GM10847 (cell line): Measurements from ENCODE around the gene ARHGAP10.

Source experiments
- POLR2A ChIP-seq: IDR thresholded peaks from 2 replicates; pipeline ENCODE4 v1.6.1; 2011; ENCODE audit not compliant: insufficient read length; ENCODE audit errors: extremely low read depth

Gene ARHGAP10

DNA sequence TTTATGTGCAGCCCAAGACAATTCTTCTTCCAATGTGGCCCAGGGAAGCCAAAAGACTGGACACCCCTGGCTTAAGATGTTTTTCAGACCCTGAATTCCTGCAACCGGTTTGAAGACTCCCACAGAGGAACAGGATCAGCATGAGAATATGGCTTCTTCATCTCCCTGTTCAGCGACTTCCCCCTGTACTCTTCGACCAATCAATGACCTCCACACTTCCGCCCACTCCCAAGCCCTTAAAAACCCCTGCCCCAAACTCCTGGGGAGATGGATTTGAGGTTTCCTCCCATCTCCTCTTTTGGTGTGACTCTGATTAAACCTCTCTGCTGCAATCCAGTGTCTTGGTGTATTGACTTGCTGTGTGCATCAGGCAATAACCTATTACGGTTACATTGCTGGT is 365.9 kb downstream of the ARHGAP10 start:
- no peak for TF ChIP-seq POLR2A

DNA sequence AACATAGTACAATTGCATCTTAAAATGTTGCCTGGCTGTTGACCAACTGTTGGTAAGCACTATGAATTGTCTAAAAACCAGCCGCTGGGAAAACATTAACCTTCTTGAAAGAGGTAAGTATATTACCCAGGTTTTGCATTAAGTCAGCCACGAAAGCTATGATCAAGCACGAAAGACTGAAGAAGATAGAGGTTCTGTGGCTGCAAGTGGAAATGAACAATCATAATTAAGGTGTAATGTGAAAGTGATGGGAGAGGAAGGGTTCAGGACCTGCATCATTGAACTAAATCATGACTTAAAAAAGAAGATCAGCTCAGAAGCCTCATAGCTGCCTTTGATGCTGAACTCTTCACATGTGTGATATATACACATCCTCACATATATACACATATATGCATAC is 369.3 kb downstream of the ARHGAP10 start:
- no peak for TF ChIP-seq POLR2A

DNA sequence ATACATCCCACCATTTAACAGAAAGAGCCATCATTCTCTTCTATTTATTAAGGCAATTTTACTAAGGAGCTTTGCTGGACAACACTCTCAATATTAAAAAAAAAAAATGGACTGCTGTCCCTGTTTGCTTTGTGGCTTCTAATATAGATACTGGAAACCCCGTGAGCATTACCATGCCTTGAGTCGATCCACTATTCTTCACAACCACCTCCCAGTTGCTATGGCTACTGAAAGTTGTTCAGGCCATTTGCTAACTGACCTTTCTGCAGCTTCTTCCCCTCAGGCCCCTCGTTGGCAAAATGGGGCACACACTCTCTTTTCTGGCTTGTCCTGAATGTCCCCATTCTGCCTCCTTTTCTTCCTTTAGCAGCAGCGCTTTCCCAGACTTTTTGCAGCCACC is 369.9 kb downstream of the ARHGAP10 start:
- TF ChIP-seq POLR2A = no peak

DNA sequence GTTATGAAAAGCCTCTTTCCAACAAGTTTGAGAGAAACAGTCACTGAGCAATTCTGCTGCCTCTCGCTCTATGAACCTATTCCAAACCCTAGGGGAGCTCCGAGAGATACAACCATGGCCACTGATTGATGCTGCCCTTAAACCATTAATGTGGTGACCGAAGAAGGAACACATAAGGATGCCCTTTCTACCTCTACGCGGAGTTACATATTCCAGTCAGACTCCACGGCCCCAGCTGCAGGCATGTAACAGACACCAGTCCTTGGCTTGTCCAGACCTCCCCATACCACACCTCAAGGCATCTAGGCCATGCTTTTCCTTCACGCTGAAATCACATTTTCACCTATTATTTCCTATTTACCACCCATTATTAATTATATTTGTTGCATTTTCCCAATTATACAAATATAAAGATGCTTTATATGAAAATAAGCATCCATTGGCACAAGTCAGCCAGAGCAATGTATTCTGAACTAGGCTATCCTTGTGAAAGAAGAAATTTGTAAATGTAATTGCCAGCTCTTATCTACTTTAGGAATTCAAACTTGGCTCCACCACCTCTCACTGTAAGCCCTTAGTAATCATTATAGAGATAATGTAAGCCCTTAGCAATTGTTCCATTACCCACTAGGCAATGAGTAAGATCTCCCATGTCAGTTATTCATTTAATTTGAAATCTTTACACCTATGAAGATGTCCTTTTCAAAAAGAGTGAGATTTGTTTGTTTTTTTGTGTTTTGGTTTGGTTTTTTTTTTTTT is 371.9 kb downstream of the ARHGAP10 start:
- no peak for TF ChIP-seq POLR2A

DNA sequence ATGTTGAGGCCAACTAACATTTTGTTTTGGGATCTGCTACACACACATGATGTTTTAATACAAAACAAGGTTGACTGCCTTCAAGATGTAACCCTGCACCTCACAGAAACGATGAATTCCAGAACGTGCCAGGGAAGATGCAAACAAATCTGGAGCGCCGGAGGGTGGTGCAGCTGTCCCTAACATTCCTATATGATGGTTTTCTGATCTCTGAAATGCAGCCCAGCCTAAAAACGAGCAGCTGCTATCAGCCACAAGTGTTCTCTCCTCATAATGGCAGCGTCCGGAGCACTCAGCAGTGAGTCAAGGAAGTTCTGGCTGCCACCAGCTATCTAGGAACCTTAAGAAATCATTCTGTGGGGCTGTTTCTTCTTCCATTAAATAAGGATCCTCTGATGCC is 376.9 kb downstream of the ARHGAP10 start:
- TF ChIP-seq POLR2A = no peak

DNA sequence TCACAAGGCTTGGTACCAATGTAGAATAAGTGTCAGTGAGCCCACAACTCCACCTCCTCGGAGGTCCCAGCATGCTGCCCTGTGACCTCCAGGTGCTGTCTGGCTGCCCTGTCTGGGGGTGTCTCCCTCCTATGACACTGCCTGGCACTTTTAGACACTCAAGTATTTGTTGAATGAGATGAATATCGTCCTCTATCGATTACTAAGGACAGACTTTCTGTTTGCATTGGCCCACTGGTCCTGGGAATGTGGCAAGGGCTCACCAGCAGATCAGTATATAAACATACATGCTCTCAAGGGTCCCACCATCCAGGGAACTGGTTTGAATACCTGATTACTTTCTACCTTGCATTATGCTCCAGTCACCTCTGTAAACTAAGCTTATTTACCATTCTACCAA is 377.3 kb downstream of the ARHGAP10 start:
- no peak for TF ChIP-seq POLR2A

DNA sequence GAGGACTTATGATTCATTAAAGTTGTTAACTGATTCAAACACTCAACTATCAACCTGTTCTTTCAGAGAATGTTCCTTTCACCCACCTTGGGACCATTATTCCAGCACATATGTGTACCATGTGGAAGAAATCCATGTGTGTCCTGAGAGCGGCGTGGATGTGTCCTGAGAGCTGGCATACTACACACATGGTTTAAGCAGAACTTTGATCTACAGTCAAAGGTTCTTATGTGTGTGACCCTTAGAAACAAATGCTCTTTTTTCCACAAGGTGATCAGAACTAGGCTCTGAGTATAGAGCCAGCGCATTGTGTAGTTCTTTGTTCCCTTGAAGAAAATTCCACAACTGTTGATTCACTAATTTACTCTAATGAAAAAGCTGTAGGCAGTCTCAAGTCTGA is 378.3 kb downstream of the ARHGAP10 start:
- TF ChIP-seq POLR2A = no peak

DNA sequence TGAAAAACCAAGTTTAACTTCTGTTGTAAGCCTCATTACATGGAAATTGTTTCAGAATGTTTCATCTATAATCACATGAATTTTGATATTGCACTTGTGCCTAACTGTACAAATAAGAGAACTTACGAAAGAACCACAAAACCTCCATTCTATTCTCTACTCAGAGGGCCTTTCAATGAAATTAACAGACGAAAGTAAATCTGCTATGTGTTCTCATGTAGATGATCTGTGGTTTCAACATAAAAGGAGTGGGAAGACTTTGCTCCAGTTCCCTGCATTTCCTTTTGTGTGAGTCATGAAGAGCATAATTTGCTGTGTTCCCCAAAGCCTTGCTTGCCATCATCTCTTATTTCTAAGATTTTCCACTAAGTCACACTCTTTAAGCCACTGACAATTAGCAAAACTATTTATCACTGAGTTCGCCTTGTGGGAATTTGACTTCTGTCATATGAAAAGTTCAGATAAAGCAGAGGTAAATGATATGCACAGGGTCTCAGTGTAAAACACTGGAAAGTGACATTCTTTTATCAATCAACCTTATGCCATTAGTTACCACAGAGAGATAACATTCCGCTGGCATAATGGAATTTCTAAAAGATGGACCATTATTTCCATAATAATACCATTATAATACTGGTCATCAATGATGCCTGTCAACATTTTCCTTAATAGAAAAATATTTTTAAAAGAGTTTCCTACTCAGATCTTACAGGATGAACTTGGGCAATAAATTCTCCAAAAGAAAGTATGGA is 380.5 kb downstream of the ARHGAP10 start:
- no peak for TF ChIP-seq POLR2A

DNA sequence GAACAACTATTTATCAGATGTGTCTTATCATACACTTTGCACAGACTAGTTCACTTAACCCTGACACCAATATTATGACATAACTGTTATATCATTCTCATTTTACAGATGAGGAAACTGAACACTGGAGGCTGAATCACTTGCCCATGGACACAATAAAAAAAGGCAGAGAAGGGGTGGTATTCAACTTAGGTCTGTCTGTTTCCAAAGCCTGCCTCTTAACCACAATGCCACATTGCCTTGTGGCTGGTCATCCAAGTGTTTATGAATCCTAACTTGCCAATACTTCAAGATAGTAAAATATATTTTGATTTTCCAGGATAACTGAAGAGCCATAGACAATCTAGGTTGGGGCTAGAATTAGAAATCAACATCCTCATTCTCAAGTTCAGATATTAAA is 382.5 kb downstream of the ARHGAP10 start:
- no peak for TF ChIP-seq POLR2A

DNA sequence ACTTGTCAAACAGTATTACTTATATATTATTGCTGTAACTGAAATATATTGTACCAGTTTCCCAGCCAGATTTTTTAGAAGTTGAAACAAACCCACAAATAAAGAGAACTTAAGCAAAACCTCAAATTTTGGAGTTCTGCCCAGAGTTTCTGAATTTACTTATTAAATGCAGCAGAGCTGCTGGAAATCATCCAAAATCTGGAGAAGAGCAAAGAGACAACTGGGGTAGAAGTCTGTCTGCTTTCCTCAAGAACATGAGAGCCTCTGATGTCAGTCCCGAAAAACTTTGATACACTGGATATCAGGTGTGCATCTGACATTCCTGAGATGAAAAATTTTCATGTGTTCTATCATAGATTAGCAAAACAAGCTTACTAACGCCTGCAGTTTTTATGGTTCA is 384.4 kb downstream of the ARHGAP10 start:
- no peak for TF ChIP-seq POLR2A

DNA sequence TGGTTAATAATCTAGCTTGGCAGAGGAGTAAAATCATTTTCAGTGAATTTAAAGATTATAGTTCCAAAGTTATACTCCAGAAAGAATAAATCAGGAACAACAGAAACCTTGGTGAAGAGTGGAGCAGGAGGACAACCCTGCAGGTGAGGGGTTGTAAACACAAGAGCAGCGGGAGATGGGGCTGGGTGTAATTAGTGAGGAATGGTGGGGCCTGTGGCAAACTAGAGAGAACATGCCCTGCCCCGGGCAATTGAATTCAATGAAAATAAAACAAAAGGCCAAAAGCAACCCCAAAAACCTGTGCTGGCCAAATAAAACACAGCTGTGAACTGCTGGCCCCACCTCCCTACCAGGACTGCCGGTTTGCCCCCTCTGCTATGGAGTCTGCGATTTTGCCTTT is 385.1 kb downstream of the ARHGAP10 start:
- TF ChIP-seq POLR2A = no peak

DNA sequence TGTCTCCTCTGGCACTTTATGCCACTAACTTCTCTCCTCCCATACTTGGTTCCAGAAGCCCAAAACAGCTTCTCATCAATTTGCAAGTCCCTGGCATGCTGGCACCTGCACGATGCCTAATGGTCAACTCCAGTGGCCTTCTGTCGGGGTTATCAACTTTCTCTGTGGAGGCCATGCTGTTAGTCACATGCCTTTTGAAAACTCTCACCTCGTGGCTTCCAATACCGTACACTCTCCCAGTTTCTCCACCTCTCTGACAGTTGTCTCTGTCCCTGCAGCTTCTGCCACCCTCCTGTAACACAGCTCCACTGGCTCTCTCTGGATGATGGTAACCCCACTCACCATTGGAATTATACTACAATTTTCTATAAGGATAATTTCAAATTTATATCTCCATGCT is 386.3 kb downstream of the ARHGAP10 start:
- TF ChIP-seq POLR2A = no peak

DNA sequence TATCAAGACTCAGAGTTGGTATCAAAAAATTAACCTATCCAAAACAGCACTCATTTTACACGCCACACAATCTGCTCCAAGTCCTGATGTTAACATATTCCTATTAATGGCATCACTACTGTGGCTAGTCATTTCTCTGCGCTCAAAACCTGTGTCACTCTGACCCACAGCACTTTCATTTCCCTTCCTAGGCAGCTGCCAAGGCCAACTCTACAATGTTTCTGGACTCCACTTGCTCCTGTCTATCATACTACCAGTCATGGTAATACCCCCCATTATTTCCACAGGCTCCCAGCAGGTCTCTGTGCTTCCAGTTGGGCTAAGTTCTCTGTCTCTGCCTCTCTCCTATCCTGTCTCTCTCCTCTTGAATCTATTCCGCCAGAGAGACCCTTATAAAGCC is 386.7 kb downstream of the ARHGAP10 start:
- no peak for TF ChIP-seq POLR2A

DNA sequence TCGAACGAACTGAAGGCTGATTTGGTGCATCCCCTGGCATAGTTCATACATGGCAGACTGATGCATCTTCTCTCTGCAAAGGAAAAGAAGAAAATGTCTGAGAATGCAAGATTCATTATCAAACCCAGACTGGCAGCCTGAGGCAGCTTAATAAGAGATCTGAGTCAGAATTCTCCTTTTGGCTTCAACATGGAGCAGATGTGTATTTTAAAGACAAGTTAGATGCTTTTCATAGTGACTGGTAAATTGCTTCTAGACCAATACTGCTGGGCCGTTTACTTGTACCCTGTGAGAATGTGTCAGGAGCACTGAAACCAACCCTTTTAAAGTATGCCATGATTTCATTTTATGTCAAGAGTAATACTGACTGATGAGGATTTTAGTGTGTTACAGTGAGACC is 388.3 kb downstream of the ARHGAP10 start:
- TF ChIP-seq POLR2A = no peak
